Upper lobe of left lung (tissue), 6 donors: ENCODE results near the gene TMEM236. TPM values are rescaled to one million over a fixed set of nuclear protein-coding genes. Genes with fewer than 3 reads are reported as not detected.

Experiments
- ATAC-seq, 2 donors: fragments of 200-7000 bp; cut with Tn5 transposase; one replicate each; pipeline ENCODE4 v1.9.1; 2022; ENCODE audit warnings: mild to moderate bottlenecking in 2 of 2, moderate library complexity in 2 of 2; ENCODE audit not compliant: low FRiP score in 2 of 2
- DNase-seq, 2 donors: peaks; one replicate each; pipeline ENCODE4 v3.0.0-alpha.2; 2019 to 2020
- H3K27ac ChIP-seq, 4 donors: fragments of 200-600 bp; sonication (generic); one replicate each; pipeline ENCODE4 v1.5.1; 2016 to 2019
- H3K27me3 ChIP-seq, 4 donors: fragments of 200-600 bp; sonication (generic); one replicate each; pipeline ENCODE4 v1.5.1; 2017 to 2019
- H3K36me3 ChIP-seq, 4 donors: fragments of 200-600 bp; sonication (generic); one replicate each; pipeline ENCODE4 v1.5.1; 2016 to 2019
- H3K4me1 ChIP-seq, 4 donors: fragments of 200-600 bp; sonication (generic); one replicate each; pipeline ENCODE4 v1.5.1; 2018 to 2019
- H3K4me3 ChIP-seq, 4 donors: fragments of 200-600 bp; sonication (generic); one replicate each; pipeline ENCODE4 v1.5.1; 2017 to 2019; ENCODE audit warnings: mild to moderate bottlenecking in 2 of 4, moderate library complexity in 1 of 4
- H3K9me3 ChIP-seq, 4 donors: fragments of 200-600 bp; sonication (generic); one replicate each; pipeline ENCODE4 v1.5.1; 2018 to 2019
- CTCF ChIP-seq, 6 experiments: fragments of 450-650 bp in 4 of 6; fragments of 200-600 bp in 2 of 6; sonication (generic) in 2 of 6; IDR thresholded peaks; one replicate each; pipeline ENCODE4 v1.5.1; 2016 to 2019; ENCODE audit warnings: antibody characterized with exemption in 6 of 6
- EP300 ChIP-seq, 4 donors: sonication (generic); formaldehyde crosslinking; IDR thresholded peaks; one replicate each; pipeline ENCODE4 v1.5.1; 2017; ENCODE audit warnings: antibody characterized with exemption in 4 of 4, control low read depth in 2 of 4
- POLR2A ChIP-seq, 4 donors: fragments of 450-650 bp; IDR thresholded peaks; one replicate each; pipeline ENCODE4 v1.5.1; 2016 to 2017; ENCODE audit warnings: antibody characterized with exemption in 4 of 4, mild to moderate bottlenecking in 2 of 4
- POLR2AphosphoS5 ChIP-seq, 2 donors: sonication (generic); formaldehyde crosslinking; IDR thresholded peaks; one replicate each; pipeline ENCODE4 v1.5.1; 2017; ENCODE audit warnings: antibody characterized with exemption in 2 of 2
- WGBS, 2 donors: methylation state at CpG; one replicate each; pipeline ENCODE4 v1.1.5; 2017 to 2018; 5-methylcytosine and 5-hydroxymethylcytosine counted together
- total RNA-seq, 6 donors: library from RNA; depleted of rRNA in 4 of 6; stranded (reverse); fragments of >200 nt in 4 of 6; gene quantifications; one replicate each; pipeline versions ENCODE4 v1.1.0 to v1.2.1, GENCODE V29; 2016 to 2021
- donor health status: DM: no; HTN: no; CAD: no; lungs with moderate emphysema.
- donor health status: DM: no; HTN: yes; CAD: no; lungs with severe emphysema.

Gene TMEM236
- total RNA-seq, 6 donors from 2014 or later, result 0.55 to 4.6 (median 1.6) TPM

DNA sequence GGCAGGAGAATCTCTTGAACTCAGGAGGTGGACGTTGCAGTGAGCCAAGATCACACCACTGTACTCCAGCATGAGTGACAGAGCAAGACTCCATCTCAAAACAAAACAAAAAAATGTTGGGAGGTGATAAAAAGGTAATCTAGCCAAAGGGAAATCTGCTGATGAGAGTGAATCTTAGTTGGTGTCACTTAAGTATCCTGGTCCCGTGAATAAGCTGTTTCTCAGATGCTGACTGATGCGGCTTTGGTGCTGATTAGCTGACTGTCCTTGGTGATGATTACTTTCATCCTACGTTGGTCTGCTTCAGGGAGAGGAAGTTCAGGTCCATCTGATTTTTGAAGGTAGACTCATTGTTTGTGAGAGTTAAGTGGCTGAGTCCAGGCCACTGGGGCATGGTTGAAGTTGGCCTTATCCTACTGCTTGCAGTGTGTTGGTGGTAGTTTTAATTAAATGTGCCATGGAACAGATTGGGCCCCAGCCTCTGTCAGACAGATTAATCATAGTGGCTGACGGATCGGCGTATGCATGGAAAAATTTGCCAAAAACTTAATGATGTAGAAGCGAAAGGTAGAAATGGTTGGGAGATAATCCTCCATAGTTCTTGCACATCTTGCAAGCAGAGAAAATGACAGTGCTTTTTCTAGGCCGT is 17.4 kb upstream of the TMEM236 start:
- WGBS, 2 donors, result 73 to 92% methylated on average over 9 of the region's 9 CpGs
- H3K4me1 ChIP-seq, result peaks cover 2 to 9% (median 4%) of the 10 kb centered on the region in 4 donors
- no peak for DNase-seq
- TF ChIP-seq POLR2AphosphoS5 (IDR thresholded peaks at IDR 0.05), result no peak
- TF ChIP-seq EP300 (IDR thresholded peaks at IDR 0.05), result no peak
- TF ChIP-seq POLR2A (IDR thresholded peaks at IDR 0.05), result no peak
- no peaks in the 10 kb centered on the region for H3K36me3 ChIP-seq
- no peaks in the 10 kb centered on the region for H3K9me3 ChIP-seq
- no peaks in the 10 kb centered on the region for H3K27me3 ChIP-seq
- no peak for ATAC-seq
- H3K4me3 ChIP-seq, result no peak overlapping the region
- no peak overlapping the region for H3K27ac ChIP-seq

- Histone ChIP-seq H3K9me3 (no peaks in the 10 kb centered on the region), H3K4me1 (peaks cover 2 to 9% (median 4%) of the 10 kb centered on the region in 4 donors), H3K4me3 (no peak overlapping the region), H3K36me3 (no peaks in the 10 kb centered on the region), H3K27ac (no peak overlapping the region), H3K27me3 (no peaks in the 10 kb centered on the region)
- 53 to 67% methylated on average over 15 of the region's 15 CpGs for WGBS, 2 donors
- DNase-seq (no peak), ATAC-seq (peak in 1 of 2 donors; percentile 8)
- no peak for TF ChIP-seq POLR2A (IDR thresholded peaks at IDR 0.05)
- TF ChIP-seq EP300 (IDR thresholded peaks at IDR 0.05), result no peak
- no peak for TF ChIP-seq POLR2AphosphoS5 (IDR thresholded peaks at IDR 0.05)
- TF ChIP-seq CTCF (IDR thresholded peaks at IDR 0.05), result no peak
Observed at GRCh38 chr10:17735166-17735941, 16.6 kb upstream of the TMEM236 start.

- H3K4me3 ChIP-seq, result no peak overlapping the region
- no peak for DNase-seq
- H3K27ac ChIP-seq, result no peak overlapping the region
- 93 to 100% methylated on average over 2 of the region's 2 CpGs for WGBS, 2 donors
- ATAC-seq, result no peak
- no peaks in the 10 kb centered on the region for H3K27me3 ChIP-seq
- TF ChIP-seq EP300 (IDR thresholded peaks at IDR 0.05) (no peak), POLR2AphosphoS5 (IDR thresholded peaks at IDR 0.05) (no peak), POLR2A (IDR thresholded peaks at IDR 0.05) (no peak), CTCF (IDR thresholded peaks at IDR 0.05) (no peak)
- no peaks in the 10 kb centered on the region for H3K36me3 ChIP-seq
- H3K4me1 ChIP-seq, result peaks cover 2 to 9% (median 4%) of the 10 kb centered on the region in 4 donors
- H3K9me3 ChIP-seq, result no peaks in the 10 kb centered on the region
Observed at GRCh38 chr10:17736223-17736622, 15.8 kb upstream of the TMEM236 start.

DNA sequence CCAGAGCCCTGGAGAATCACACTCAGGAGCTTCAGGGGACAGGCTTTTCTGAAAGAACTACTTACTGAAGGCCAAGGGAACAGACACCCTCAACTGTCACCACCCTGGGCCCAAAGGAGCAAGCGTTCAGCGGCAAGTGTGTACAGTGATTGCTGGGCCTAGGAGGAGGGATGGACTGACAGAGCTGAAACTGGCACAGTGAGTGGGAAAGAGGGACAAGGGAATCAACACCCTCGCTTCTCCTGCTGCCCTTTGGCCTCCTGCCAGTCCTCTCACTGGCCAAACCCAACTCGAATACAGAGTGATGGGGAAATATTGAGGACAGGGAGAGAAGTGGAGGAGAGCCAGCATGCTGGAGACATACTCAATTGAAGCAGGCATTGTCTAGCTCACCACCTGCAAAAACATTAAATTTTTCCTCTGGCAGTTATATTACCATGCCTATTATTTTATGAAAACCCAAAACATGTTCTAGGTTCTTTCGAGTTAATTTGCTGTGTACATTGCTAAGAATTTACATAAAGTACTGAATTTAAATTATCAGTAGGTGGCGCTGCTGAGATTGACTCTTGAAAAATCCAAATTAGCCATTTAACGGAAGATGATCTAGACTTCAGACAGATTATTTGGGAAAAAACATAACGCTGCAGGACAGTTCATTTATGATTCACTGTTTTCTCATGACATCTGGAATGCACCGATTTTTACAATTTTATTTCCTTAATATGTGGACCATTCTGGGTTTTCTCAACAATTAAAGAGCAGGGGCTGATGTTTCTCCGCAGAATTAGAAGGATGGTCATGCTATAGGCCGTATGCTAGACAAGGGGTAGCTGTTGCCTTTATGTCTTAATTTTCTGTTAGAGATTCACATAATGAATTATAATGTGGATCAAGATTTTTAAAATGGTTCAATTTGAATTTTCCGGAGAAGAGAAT is 14.7 kb upstream of the TMEM236 start:
- Histone ChIP-seq H3K36me3 (no peaks in the 10 kb centered on the region), H3K4me1 (peaks cover 2 to 9% (median 4%) of the 10 kb centered on the region in 4 donors), H3K4me3 (no peak overlapping the region), H3K9me3 (no peaks in the 10 kb centered on the region), H3K27me3 (no peaks in the 10 kb centered on the region), H3K27ac (no peak overlapping the region)
- WGBS, 2 donors, result 45% methylated on average over 12 of the region's 12 CpGs
- ATAC-seq (peak in 1 of 2 donors; percentile 50), DNase-seq (peak in 1 of 2 donors; percentile 33)
- TF ChIP-seq POLR2A (IDR thresholded peaks at IDR 0.05) (no peak), POLR2AphosphoS5 (IDR thresholded peaks at IDR 0.05) (no peak), CTCF (IDR thresholded peaks at IDR 0.05) (peak; percentile 29 to 68 (median 52))

GRCh38 chr10:17740668-17741067 is 11.3 kb upstream of the TMEM236 start:
- TF ChIP-seq EP300 (IDR thresholded peaks at IDR 0.05) (no peak), CTCF (IDR thresholded peaks at IDR 0.05) (no peak)
- ATAC-seq (no peak), DNase-seq (no peak)
- no peaks in the 10 kb centered on the region for H3K36me3 ChIP-seq
- no peaks in the 10 kb centered on the region for H3K9me3 ChIP-seq
- H3K27me3 ChIP-seq, result no peaks in the 10 kb centered on the region
- H3K4me1 ChIP-seq, result peaks cover 4 to 19% (median 7%) of the 10 kb centered on the region in 4 donors
- H3K4me3 ChIP-seq, result no peak overlapping the region
- WGBS, 2 donors, result 94 to 96% methylated on average over 1 of the region's 1 CpG
- no peak overlapping the region for H3K27ac ChIP-seq
